ENCODE measurements around the gene PES1.

PES1 gene

GRCh38 chr22:30591191-30591587 lies 521 bp downstream of the PES1 start:
- TF ChIP-seq REST (IDR thresholded peaks at IDR 0.05; ENCODE audit: low read depth) = no peak
- no peak for TF ChIP-seq CREB1 (IDR thresholded peaks at IDR 0.05; ENCODE audit: low read depth)
- TF ChIP-seq TAF1 (IDR thresholded peaks at IDR 0.05; ENCODE audit: low read depth) = no peak
- TF ChIP-seq ZBTB7A (IDR thresholded peaks at IDR 0.05; ENCODE audit: low read depth) = no peak
- TF ChIP-seq EP300 (IDR thresholded peaks at IDR 0.05; ENCODE audit: borderline replicate concordance) = no peak
- no peak for TF ChIP-seq NFIC (IDR thresholded peaks at IDR 0.05)
- no peak for TF ChIP-seq YY1 (IDR thresholded peaks at IDR 0.05; ENCODE audit: low read depth)
- no peak for TF ChIP-seq USF1 (IDR thresholded peaks at IDR 0.05)
- TF ChIP-seq TCF12 (IDR thresholded peaks at IDR 0.05; ENCODE audit: low read depth) = no peak
- TF ChIP-seq EGR1 (IDR thresholded peaks at IDR 0.05) = no peak
- no peak for TF ChIP-seq RAD21 (IDR thresholded peaks at IDR 0.05; ENCODE audit: low read depth)
- TF ChIP-seq CEBPB (IDR thresholded peaks at IDR 0.05) = no peak
- no peak for TF ChIP-seq FOXM1 (IDR thresholded peaks at IDR 0.05; ENCODE audit: borderline replicate concordance, low read depth)
- TF ChIP-seq MAX (IDR thresholded peaks at IDR 0.05) = no peak
- TF ChIP-seq TEAD4 (IDR thresholded peaks at IDR 0.05) = no peak

GRCh38 chr22:30586414-30586813 lies 5.3 kb downstream of the PES1 start:
- TF ChIP-seq YY1 (IDR thresholded peaks at IDR 0.05; ENCODE audit: low read depth) = no peak
- TF ChIP-seq EP300 (IDR thresholded peaks at IDR 0.05; ENCODE audit: borderline replicate concordance) = no peak
- TF ChIP-seq TEAD4 (IDR thresholded peaks at IDR 0.05) = no peak
- TF ChIP-seq RAD21 (IDR thresholded peaks at IDR 0.05; ENCODE audit: low read depth) = no peak
- no peak for TF ChIP-seq EGR1 (IDR thresholded peaks at IDR 0.05)
- no peak for TF ChIP-seq CREB1 (IDR thresholded peaks at IDR 0.05; ENCODE audit: low read depth)
- no peak for TF ChIP-seq NFIC (IDR thresholded peaks at IDR 0.05)
- TF ChIP-seq USF1 (IDR thresholded peaks at IDR 0.05) = no peak
- TF ChIP-seq TAF1 (IDR thresholded peaks at IDR 0.05; ENCODE audit: low read depth) = no peak
- TF ChIP-seq FOXM1 (IDR thresholded peaks at IDR 0.05; ENCODE audit: borderline replicate concordance, low read depth) = no peak
- no peak for TF ChIP-seq ZBTB7A (IDR thresholded peaks at IDR 0.05; ENCODE audit: low read depth)
- TF ChIP-seq MAX (IDR thresholded peaks at IDR 0.05) = no peak
- no peak for TF ChIP-seq TCF12 (IDR thresholded peaks at IDR 0.05; ENCODE audit: low read depth)
- no peak for TF ChIP-seq REST (IDR thresholded peaks at IDR 0.05; ENCODE audit: low read depth)
- no peak for TF ChIP-seq CEBPB (IDR thresholded peaks at IDR 0.05)

GRCh38 chr22:30584441-30584840 lies 7.3 kb downstream of the PES1 start:
- TF ChIP-seq FOXM1 (IDR thresholded peaks at IDR 0.05; ENCODE audit: borderline replicate concordance, low read depth) (no peak), EGR1 (IDR thresholded peaks at IDR 0.05) (no peak), CREB1 (IDR thresholded peaks at IDR 0.05; ENCODE audit: low read depth) (no peak), ZBTB7A (IDR thresholded peaks at IDR 0.05; ENCODE audit: low read depth) (no peak), REST (IDR thresholded peaks at IDR 0.05; ENCODE audit: low read depth) (no peak), YY1 (IDR thresholded peaks at IDR 0.05; ENCODE audit: low read depth) (no peak), TEAD4 (IDR thresholded peaks at IDR 0.05) (no peak), MAX (IDR thresholded peaks at IDR 0.05) (no peak)

- TF ChIP-seq MAX (IDR thresholded peaks at IDR 0.05) (no peak), EGR1 (IDR thresholded peaks at IDR 0.05) (no peak), NFIC (IDR thresholded peaks at IDR 0.05) (no peak), CREB1 (IDR thresholded peaks at IDR 0.05; ENCODE audit: low read depth) (no peak), REST (IDR thresholded peaks at IDR 0.05; ENCODE audit: low read depth) (no peak), TAF1 (IDR thresholded peaks at IDR 0.05; ENCODE audit: low read depth) (no peak), USF1 (IDR thresholded peaks at IDR 0.05) (no peak)
Observed at GRCh38 chr22:30582788-30583545, 8.7 kb downstream of the PES1 start.

Measured in Ishikawa (cell line).